Measurements from ENCODE around the gene PPARG. TPM values are rescaled to one million over a fixed set of nuclear protein-coding genes. Genes with fewer than 3 reads are reported as not detected.

Gene PPARG
- total and polyA plus RNA-seq, 4 donors = 5.2 to 15.7 (median 7.0) TPM

DNA sequence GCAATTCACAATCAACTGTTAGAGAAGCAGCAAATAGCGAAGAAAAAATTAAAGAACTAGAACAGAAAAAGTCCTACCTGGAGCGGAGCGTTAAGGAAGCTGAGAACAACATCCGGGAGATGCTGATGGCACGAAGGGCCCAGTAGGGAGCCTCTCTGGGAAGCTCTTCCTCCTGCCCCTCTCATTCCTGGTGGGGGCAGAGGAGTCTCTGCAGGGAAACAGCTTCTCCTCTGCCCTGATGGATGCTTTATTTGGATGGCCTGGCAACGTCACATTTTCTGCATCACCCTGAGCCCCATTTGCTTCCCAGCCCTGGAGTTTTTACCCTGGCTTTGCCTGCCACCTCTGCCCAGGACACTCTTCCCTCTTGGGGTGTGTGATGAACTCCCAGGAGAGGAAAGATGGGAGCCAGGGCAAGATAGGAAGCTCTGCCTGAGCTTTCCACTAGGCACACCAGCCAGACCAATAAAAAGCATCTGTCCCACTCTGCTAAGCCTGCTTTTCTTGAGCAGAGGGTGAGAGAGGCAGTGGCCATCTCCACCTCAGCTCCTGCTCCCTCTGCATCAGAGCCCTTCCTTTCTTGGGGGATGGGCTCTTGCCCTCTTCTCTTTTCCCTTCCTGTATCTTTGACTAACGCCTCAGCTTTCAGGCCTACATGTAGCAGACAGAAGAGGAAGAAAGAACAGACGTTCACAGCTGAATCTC, 39.4 kb downstream of the PPARG start:
- no peak for DNase-seq (ENCODE audit: low spot score)
- H3K9ac ChIP-seq (ENCODE audit: low read depth in 1 of 2, low read length in 2 of 2) = no peak overlapping the region
- TF ChIP-seq EGR1 (IDR thresholded peaks at IDR 0.05; ENCODE audit: low read depth in 2 of 2) (no peak), HNF4G (IDR thresholded peaks at IDR 0.05) (no peak), TAF1 (conservative IDR thresholded peaks at IDR 0.05) (no peak), RAD21 (IDR thresholded peaks at IDR 0.05) (no peak), SP1 (IDR thresholded peaks at IDR 0.05) (no peak), YY1 (IDR thresholded peaks at IDR 0.05) (no peak), JUND (IDR thresholded peaks at IDR 0.05) (no peak), NR2F2 (IDR thresholded peaks at IDR 0.05) (no peak), FOXA2 (IDR thresholded peaks at IDR 0.05) (no peak), HNF4A (conservative IDR thresholded peaks at IDR 0.05) (no peak), FOXA1 (IDR thresholded peaks at IDR 0.05) (no peak)
- TF ChIP-seq, protein P1, sequence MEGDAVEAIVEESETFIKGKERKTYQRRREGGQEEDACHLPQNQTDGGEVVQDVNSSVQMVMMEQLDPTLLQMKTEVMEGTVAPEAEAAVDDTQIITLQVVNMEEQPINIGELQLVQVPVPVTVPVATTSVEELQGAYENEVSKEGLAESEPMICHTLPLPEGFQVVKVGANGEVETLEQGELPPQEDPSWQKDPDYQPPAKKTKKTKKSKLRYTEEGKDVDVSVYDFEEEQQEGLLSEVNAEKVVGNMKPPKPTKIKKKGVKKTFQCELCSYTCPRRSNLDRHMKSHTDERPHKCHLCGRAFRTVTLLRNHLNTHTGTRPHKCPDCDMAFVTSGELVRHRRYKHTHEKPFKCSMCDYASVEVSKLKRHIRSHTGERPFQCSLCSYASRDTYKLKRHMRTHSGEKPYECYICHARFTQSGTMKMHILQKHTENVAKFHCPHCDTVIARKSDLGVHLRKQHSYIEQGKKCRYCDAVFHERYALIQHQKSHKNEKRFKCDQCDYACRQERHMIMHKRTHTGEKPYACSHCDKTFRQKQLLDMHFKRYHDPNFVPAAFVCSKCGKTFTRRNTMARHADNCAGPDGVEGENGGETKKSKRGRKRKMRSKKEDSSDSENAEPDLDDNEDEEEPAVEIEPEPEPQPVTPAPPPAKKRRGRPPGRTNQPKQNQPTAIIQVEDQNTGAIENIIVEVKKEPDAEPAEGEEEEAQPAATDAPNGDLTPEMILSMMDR (IDR thresholded peaks at IDR 0.05; ENCODE audit: low read depth, low read length, missing input control) = no peak
- TF ChIP-seq, protein P2, sequence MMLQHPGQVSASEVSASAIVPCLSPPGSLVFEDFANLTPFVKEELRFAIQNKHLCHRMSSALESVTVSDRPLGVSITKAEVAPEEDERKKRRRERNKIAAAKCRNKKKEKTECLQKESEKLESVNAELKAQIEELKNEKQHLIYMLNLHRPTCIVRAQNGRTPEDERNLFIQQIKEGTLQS (IDR thresholded peaks at IDR 0.05) = no peak
- TF ChIP-seq, protein P3, sequence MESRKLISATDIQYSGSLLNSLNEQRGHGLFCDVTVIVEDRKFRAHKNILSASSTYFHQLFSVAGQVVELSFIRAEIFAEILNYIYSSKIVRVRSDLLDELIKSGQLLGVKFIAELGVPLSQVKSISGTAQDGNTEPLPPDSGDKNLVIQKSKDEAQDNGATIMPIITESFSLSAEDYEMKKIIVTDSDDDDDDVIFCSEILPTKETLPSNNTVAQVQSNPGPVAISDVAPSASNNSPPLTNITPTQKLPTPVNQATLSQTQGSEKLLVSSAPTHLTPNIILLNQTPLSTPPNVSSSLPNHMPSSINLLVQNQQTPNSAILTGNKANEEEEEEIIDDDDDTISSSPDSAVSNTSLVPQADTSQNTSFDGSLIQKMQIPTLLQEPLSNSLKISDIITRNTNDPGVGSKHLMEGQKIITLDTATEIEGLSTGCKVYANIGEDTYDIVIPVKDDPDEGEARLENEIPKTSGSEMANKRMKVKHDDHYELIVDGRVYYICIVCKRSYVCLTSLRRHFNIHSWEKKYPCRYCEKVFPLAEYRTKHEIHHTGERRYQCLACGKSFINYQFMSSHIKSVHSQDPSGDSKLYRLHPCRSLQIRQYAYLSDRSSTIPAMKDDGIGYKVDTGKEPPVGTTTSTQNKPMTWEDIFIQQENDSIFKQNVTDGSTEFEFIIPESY (IDR thresholded peaks at IDR 0.05) = no peak
- TF ChIP-seq, protein P4, sequence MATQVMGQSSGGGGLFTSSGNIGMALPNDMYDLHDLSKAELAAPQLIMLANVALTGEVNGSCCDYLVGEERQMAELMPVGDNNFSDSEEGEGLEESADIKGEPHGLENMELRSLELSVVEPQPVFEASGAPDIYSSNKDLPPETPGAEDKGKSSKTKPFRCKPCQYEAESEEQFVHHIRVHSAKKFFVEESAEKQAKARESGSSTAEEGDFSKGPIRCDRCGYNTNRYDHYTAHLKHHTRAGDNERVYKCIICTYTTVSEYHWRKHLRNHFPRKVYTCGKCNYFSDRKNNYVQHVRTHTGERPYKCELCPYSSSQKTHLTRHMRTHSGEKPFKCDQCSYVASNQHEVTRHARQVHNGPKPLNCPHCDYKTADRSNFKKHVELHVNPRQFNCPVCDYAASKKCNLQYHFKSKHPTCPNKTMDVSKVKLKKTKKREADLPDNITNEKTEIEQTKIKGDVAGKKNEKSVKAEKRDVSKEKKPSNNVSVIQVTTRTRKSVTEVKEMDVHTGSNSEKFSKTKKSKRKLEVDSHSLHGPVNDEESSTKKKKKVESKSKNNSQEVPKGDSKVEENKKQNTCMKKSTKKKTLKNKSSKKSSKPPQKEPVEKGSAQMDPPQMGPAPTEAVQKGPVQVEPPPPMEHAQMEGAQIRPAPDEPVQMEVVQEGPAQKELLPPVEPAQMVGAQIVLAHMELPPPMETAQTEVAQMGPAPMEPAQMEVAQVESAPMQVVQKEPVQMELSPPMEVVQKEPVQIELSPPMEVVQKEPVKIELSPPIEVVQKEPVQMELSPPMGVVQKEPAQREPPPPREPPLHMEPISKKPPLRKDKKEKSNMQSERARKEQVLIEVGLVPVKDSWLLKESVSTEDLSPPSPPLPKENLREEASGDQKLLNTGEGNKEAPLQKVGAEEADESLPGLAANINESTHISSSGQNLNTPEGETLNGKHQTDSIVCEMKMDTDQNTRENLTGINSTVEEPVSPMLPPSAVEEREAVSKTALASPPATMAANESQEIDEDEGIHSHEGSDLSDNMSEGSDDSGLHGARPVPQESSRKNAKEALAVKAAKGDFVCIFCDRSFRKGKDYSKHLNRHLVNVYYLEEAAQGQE (IDR thresholded peaks at IDR 0.05) = no peak
- no peaks in the 10 kb centered on the region for H3K9me3 ChIP-seq (ENCODE audit: control insufficient read depth in 4 of 4, low read length in 3 of 4)
- H3K27ac ChIP-seq (ENCODE audit: low read depth in 1 of 2, low read length in 2 of 2) = no peak overlapping the region
- no peak overlapping the region for H3K4me3 ChIP-seq (ENCODE audit: low read depth in 1 of 3, low read length in 3 of 3)
- WGBS = 85% methylated on average over 8 of the region's 8 CpGs
- H3K36me3 ChIP-seq (ENCODE audit: control insufficient read depth in 4 of 4, insufficient read depth in 3 of 4, low read depth in 1 of 4, low read length in 3 of 4) = no peaks in the 10 kb centered on the region
- no peaks in the 10 kb centered on the region for H3K27me3 ChIP-seq (ENCODE audit: control insufficient read depth in 4 of 4, insufficient read depth in 4 of 4, low read length in 3 of 4)
- H3K4me1 ChIP-seq (ENCODE audit: control insufficient read depth in 4 of 4, insufficient read depth in 4 of 4, low read length in 3 of 4) = peaks cover 0 to 3% (median 0%) of the 10 kb centered on the region in 4 donors
